Measurements from ENCODE around the gene MGAT4B. TPM values are rescaled to one million over a fixed set of nuclear protein-coding genes. Genes with fewer than 3 reads are reported as not detected.
"Not testable (repeated sequence)": the region's sequence is repeated elsewhere in the genome, so short reads cannot be mapped to it uniquely, and the experiment has no call there.

The MGAT4B gene
- total RNA-seq, 2 donors from 2014 or later = 56.1 to 68.5 TPM

- H3K27me3 Mint-ChIP-seq = no peaks in the 10 kb centered on the region
- H3K9me3 Mint-ChIP-seq = no peaks in the 10 kb centered on the region
- H3K36me3 Mint-ChIP-seq (ENCODE audit: low read depth) = peaks cover 29% of the 10 kb centered on the region
- H3K4me1 Mint-ChIP-seq = peaks cover 22% of the 10 kb centered on the region
- H3K27ac Mint-ChIP-seq = peak overlapping the region; percentile 71
- peak overlapping the region; percentile 69 for H3K4me3 Mint-ChIP-seq
- ATAC-seq (replicated peaks) = no peak
These were observed 9.6 kb downstream of the MGAT4B start for GRCh38 chr5:179796877-179797608.

GRCh38 chr5:179795863-179796833 lies 10.5 kb downstream of the MGAT4B start:
- ATAC-seq (replicated peaks) = peak; percentile 83
- Mint-ChIP-seq H3K27ac (peak overlapping the region; percentile 71), H3K27me3 (no peaks in the 10 kb centered on the region)

GRCh38 chr5:179795049-179795862 lies 11.4 kb downstream of the MGAT4B start:
- Mint-ChIP-seq H3K36me3 (ENCODE audit: low read depth) (peaks cover 23% of the 10 kb centered on the region), H3K27me3 (no peaks in the 10 kb centered on the region), H3K4me1 (peaks cover 17% of the 10 kb centered on the region), H3K9me3 (no peaks in the 10 kb centered on the region), H3K27ac (no peak overlapping the region), H3K4me3 (peak overlapping the region; percentile 59)
- ATAC-seq (replicated peaks) = peak; percentile 20

More at GRCh38 chr5:179795863-179796833, 10.5 kb downstream of the MGAT4B start:
- no peaks in the 10 kb centered on the region for H3K9me3 Mint-ChIP-seq
- H3K36me3 Mint-ChIP-seq (ENCODE audit: low read depth) = peaks cover 23% of the 10 kb centered on the region
- H3K4me1 Mint-ChIP-seq = peaks cover 17% of the 10 kb centered on the region
- peak overlapping the region; percentile 69 for H3K4me3 Mint-ChIP-seq

GRCh38 chr5:179794575-179794974 lies 12.1 kb downstream of the MGAT4B start:
- H3K4me1 Mint-ChIP-seq = peaks cover 17% of the 10 kb centered on the region
- ATAC-seq (replicated peaks) = no peak
- H3K36me3 Mint-ChIP-seq (ENCODE audit: low read depth) = peaks cover 17% of the 10 kb centered on the region
- no peak overlapping the region for H3K27ac Mint-ChIP-seq
- H3K9me3 Mint-ChIP-seq = no peaks in the 10 kb centered on the region
- H3K4me3 Mint-ChIP-seq = peak overlapping the region; percentile 59
- no peaks in the 10 kb centered on the region for H3K27me3 Mint-ChIP-seq

DNA sequence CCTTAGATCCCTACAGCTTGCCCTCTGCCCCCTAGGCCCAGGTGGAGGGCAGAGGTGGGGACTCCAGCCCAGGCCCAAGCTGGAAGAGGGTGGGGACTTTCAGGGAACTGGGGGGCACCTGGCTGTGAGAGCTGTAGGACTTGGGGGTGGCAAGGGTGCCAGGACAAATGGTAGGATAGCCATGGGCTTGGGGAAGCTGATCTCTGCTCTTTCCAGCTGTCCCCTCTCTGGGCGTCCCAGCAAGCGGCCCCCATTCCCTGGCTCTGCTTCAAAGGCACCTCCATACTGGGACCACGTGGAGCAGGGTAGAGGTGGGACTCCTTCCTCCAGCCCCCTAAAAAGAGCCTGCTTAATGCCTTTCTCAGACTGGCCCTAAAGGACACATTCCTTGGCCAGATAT lies 12.5 kb downstream of the MGAT4B start:
- Mint-ChIP-seq H3K9me3 (no peaks in the 10 kb centered on the region), H3K4me3 (peak overlapping the region; percentile 59), H3K27me3 (no peaks in the 10 kb centered on the region), H3K4me1 (peaks cover 17% of the 10 kb centered on the region), H3K27ac (no peak overlapping the region), H3K36me3 (ENCODE audit: low read depth) (peaks cover 13% of the 10 kb centered on the region)
- ATAC-seq (replicated peaks) = no peak

DNA sequence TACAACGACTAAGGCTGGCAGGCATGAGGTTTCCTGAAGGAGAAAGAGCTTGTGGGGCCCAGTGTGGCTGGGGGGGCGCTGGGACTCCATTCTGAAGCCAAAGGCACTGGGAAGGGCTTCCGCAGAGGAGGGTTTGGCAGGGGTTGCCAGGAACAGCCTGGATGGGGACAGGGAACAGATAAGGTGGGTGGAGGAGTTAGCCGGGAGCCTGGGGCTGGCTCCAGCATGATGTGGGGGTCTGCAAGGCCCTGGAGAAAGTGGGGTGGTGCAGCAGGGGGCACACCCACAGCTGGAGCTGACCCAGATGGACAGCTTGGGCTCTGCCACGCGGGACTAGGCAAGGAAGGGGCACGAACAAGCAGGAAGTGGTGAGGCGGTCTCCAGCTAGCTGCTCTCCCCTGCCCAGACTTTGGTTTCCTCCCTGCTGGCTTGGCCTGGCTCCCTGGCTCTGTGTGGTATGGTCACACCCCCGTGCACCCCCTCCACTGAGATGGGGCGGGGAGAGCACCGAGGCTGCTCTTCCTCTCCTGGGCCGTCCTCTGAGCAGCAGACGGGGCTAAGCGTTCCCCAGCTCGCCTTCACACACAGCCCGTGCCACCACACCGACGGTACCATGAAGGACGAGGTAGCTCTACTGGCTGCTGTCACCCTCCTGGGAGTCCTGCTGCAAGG lies 13.1 kb downstream of the MGAT4B start, which contains the start of gene LTC4S:
TSS of gene LTC4S (plus strand) at position 519 of the 672 bp plus-strand sequence. CDS start at position 614, 95 bp downstream.
- Mint-ChIP-seq H3K27ac (no peak within 1 kb of the TSS), H3K9me3 (no peaks in the 10 kb centered on the region), H3K4me3 (peak within 1 kb of the TSS; percentile 59), H3K27me3 (no peaks in the 10 kb centered on the region), H3K4me1 (peaks cover 17% of the 10 kb centered on the region), H3K36me3 (ENCODE audit: low read depth) (peaks cover 10% of the 10 kb centered on the region)
- ATAC-seq (replicated peaks) = peak; percentile 25

GRCh38 chr5:179792612-179793467 lies 13.8 kb downstream of the MGAT4B start:
- H3K4me3 Mint-ChIP-seq = peak overlapping the region; percentile 59
- peaks cover 17% of the 10 kb centered on the region for H3K4me1 Mint-ChIP-seq
- no peak overlapping the region for H3K27ac Mint-ChIP-seq
- H3K9me3 Mint-ChIP-seq = no peaks in the 10 kb centered on the region
- peaks cover 10% of the 10 kb centered on the region for H3K36me3 Mint-ChIP-seq (ENCODE audit: low read depth)
- no peak for ATAC-seq (replicated peaks)
- no peaks in the 10 kb centered on the region for H3K27me3 Mint-ChIP-seq

DNA sequence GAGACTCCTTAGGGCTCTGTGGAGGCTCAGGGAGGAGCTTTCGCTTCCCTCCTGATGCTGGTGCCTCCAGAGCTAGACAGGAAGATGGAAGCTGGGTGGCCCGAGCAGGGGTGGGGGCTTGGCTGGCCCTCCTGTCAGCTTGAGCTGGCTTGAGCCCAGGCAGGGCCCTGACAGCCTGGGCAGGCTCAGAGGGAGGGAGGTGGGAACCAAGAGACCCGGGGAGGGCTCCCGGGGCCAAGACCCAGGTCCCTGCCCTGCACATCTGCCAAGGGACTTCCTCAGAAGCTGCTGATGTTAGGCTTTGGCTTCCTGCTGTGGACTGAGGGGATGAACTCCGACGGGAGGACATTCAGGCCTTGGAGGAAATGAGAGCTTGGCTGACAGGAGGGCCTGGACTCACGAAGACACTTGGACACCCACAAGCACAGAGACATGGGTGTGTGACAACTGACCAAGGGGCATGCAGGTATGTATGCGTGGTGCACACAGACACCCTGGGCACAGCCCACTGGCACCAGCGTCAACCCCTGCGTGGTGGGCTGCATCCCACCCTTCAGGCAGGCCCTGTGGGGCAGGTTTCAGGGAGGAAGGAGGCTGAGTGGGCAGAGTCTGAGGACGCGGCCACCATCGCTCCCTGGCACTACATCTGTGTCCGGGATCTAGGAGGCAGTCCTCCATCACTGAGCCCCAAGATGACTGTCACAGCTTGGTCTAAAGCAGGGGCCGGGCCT lies 14.6 kb downstream of the MGAT4B start:
- Mint-ChIP-seq H3K4me3 (no peak overlapping the region), H3K4me1 (peaks cover 16% of the 10 kb centered on the region), H3K36me3 (ENCODE audit: low read depth) (peaks cover 5% of the 10 kb centered on the region), H3K27ac (no peak overlapping the region), H3K27me3 (no peaks in the 10 kb centered on the region), H3K9me3 (no peaks in the 10 kb centered on the region)
- ATAC-seq (replicated peaks) = no peak

DNA sequence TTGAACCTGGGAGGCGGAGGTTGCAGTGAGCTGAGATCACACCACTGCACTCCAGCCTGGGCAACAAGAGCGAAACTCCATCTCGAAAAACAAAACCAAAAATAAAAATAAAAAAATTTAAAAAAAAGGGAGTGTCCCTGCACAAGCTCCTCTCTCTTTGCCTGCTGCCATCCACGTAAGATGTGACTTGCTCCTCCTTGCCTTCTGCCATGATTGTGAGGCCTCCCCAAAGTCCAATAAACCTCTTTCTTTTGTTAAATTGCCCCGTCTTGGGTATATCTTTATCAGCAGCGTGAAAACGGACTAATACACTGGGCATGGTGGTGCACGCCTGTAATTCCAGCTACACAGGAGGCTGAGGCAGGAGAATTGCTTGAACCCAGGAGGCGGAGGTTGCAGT lies 17.4 kb downstream of the MGAT4B start:
- not testable (repeated sequence) for ATAC-seq (replicated peaks); H3K27me3 Mint-ChIP-seq; H3K36me3 Mint-ChIP-seq (ENCODE audit: low read depth); H3K9me3 Mint-ChIP-seq; H3K4me3 Mint-ChIP-seq; H3K27ac Mint-ChIP-seq
- peaks cover 12% of the 10 kb centered on the region for H3K4me1 Mint-ChIP-seq

DNA sequence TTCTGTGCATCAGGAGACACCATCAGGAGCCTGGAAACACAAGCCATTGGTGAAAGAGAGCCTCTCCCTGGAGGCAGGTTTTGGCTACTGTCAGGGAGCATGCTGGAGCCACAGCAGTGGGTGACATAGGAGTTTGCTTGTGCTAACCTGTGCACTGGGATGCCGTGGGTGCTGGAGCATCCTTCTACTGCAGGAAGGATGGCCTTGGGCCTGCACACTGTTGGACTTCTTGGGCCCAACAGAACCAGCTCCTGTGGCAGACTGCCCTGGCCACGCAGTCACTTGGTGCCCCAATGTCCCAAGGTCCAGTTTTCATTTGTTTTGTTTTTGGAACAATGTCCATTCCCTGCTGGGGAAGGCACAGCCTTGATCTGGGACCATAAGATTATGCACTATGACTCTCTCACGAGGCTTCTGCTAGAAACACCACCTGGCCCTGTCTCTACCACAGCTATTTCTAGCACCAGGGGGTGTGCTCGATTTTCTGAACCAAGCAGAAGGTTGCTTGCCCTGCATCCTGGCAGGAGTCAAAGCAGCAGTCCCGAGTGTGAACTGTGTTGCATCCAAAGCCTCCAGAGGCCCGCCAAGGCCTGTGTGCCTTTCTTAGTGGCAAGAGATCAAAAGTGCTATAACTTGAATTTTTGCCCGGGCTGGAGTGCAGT lies 18.3 kb downstream of the MGAT4B start:
- Mint-ChIP-seq H3K36me3 (ENCODE audit: low read depth) (no peaks in the 10 kb centered on the region), H3K27ac (no peak overlapping the region), H3K27me3 (no peaks in the 10 kb centered on the region), H3K4me3 (no peak overlapping the region), H3K4me1 (peaks cover 3% of the 10 kb centered on the region), H3K9me3 (no peaks in the 10 kb centered on the region)
- ATAC-seq (replicated peaks) = no peak

- no peak overlapping the region for H3K27ac Mint-ChIP-seq
These were observed 19.8 kb downstream of the MGAT4B start for GRCh38 chr5:179786861-179787260.

GRCh38 chr5:179783128-179783527 lies 23.5 kb downstream of the MGAT4B start:
- Mint-ChIP-seq H3K9me3 (no peaks in the 10 kb centered on the region), H3K27ac (no peak overlapping the region), H3K4me3 (no peak overlapping the region), H3K36me3 (ENCODE audit: low read depth) (peaks cover 22% of the 10 kb centered on the region), H3K27me3 (no peaks in the 10 kb centered on the region), H3K4me1 (no peaks in the 10 kb centered on the region)
- no peak for ATAC-seq (replicated peaks)

More at GRCh38 chr5:179786861-179787260, 19.8 kb downstream of the MGAT4B start:
- Mint-ChIP-seq H3K36me3 (ENCODE audit: low read depth) (no peaks in the 10 kb centered on the region), H3K9me3 (no peaks in the 10 kb centered on the region), H3K4me1 (no peaks in the 10 kb centered on the region), H3K4me3 (no peak overlapping the region), H3K27me3 (no peaks in the 10 kb centered on the region)
- no peak for ATAC-seq (replicated peaks)

All from activated T-helper 17 cell treated with anti-CD3 and anti-CD28 coated beads, Interleukin-2, amount 50 U/mL, for 72 hours (primary cell).